GM13977 (cell line): ENCODE data around the gene PRDM12.

ENCODE experiments used
- DNase-seq: peaks from one replicate; pipeline ENCODE4 v3.0.0; 2012; ENCODE audit warnings: low spot score
- in situ Hi-C: fragments of 300-500 bp; cut with MboI; formaldehyde crosslinking; loops from one replicate; pipeline ENCODE4 v1.12.0; 2022; ENCODE audit warnings: low sequenced_read_pairs, low pct_unique_long_range_greater_than_20kb, mixed read lengths, inconsistent platforms; ENCODE audit not compliant: unreplicated experiment
- TF ChIP-seq, protein P1 (sequence below): IDR thresholded peaks from 2 replicates; pipeline ENCODE4 v1.5.1; 2012; ENCODE audit warnings: mild to moderate bottlenecking, control low read depth; ENCODE audit not compliant: insufficient read depth; ENCODE audit errors: extremely low read depth, missing control alignments

The PRDM12 gene

DNA sequence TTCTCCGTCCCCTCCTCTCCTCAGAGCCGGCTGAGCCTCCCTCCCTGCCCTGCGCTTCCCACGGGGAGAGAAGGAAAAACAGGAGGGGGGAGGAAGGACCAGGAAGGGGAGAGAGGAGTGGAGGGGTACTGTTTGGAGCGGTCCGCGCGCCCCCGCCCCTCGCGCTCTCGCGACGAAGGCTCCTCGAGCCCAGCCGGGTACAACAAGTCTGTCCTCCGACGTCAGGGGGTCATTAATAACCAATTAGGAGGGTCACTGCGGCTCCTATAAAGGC is 480 bp upstream of the PRDM12 start:
- DNase-seq: no peak
- TF ChIP-seq, protein P1, sequence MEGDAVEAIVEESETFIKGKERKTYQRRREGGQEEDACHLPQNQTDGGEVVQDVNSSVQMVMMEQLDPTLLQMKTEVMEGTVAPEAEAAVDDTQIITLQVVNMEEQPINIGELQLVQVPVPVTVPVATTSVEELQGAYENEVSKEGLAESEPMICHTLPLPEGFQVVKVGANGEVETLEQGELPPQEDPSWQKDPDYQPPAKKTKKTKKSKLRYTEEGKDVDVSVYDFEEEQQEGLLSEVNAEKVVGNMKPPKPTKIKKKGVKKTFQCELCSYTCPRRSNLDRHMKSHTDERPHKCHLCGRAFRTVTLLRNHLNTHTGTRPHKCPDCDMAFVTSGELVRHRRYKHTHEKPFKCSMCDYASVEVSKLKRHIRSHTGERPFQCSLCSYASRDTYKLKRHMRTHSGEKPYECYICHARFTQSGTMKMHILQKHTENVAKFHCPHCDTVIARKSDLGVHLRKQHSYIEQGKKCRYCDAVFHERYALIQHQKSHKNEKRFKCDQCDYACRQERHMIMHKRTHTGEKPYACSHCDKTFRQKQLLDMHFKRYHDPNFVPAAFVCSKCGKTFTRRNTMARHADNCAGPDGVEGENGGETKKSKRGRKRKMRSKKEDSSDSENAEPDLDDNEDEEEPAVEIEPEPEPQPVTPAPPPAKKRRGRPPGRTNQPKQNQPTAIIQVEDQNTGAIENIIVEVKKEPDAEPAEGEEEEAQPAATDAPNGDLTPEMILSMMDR: no peak
- in situ Hi-C loops: no loop called here

DNA sequence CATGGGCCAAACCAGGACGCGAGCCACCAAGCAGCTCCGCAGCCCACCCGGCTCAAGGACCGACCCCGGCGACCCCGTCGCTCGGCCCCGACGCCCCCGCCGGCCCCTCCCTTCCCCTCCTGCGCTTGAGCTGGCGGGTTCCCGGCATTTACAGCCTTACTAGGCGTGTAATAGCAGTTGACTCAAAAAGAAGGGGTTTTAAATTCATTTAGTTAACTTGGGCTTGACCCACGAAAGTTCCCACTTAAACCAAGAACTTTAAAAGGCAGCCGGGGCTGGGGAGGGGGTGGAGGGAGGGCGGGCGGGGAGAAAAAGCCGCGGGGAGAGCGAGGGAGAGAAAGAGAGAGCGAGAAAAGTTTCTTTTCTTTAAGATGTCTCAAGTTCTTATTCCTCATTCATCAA is 636 bp downstream of the PRDM12 start:
- in situ Hi-C loops: no loop called here
- no peak for DNase-seq
- TF ChIP-seq, protein P1: no peak

DNA sequence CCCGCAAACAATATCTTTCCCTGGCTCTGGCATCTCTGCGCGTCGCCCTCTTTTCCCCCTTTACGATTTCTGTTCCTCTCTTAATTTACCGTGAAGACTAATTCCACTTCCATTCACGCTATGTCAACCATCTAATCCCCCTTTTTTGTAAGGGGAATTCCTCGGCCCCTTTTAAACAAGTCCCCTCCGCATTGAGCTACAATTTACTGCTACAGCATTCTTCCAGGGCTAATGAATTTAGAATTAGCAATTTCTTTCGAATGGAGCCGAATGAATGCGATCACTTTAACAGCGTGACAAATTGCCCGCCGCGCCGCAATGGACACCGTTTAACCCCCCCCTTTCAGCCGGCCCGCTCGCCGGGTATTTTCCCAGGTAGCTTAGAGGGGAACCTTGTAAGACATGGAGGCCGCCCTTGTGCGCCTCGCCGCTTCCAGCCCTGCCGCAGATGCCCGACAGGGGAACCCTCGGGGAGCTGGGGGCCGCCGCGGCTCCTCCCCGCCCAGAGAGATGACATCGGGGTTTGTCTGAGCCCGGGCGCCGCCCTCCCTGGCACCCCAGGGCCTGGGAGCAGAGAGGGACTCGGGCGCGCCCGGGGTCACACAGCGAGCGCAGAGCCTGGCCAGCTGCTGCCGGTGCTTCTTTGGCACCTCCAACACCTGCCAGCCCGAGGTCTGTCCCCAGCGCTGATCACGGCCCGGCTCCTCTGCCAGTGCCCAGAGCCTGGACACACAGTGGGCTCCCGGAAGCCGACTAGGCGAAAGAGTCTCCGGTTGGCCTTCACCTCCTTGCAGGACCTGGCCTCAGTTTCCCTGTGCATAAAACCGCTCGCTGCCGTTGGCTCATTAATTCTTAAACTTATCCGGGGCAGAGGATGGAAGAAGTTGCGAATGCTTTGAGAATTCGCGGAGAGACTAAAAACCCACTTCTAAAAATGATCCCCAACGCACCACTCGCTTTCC is 1.3 kb downstream of the PRDM12 start:
- DNase-seq: peak; percentile 55
- TF ChIP-seq, protein P1: no peak
- in situ Hi-C loops: no loop called here

DNA sequence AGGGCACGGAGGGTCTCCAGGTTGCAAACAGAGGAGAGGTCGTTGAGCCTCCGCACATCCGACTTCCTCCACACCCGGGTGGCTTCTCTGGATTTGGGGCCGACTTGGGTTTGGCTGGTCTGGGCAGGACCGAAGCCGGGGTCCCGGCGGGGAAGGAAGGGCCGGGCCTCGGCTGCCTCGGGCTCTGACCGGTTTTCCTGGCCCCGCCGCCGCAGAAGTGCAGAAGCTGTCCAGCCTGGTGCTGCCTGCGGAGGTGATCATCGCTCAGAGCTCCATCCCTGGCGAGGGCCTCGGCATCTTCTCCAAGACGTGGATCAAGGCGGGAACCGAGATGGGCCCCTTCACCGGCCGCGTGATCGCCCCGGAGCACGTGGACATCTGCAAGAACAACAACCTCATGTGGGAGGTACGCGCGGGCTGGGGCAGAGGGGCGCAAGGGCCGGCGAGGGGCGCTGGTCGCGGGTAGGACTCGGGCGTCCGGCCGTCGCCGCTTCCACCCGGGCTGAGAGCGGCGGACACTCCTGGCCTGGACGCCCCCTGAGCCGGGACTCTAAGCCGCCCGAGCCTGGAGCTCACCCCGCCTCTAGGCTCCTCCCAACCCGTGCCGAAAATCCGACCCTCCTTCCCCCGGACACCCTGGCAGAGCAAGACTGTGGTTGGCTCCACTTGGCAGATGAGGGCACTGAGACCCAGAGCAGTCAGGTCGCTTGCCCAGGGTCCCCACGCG is 2.2 kb downstream of the PRDM12 start:
- in situ Hi-C loops: no loop called here
- TF ChIP-seq, protein P1: no peak
- no peak for DNase-seq

DNA sequence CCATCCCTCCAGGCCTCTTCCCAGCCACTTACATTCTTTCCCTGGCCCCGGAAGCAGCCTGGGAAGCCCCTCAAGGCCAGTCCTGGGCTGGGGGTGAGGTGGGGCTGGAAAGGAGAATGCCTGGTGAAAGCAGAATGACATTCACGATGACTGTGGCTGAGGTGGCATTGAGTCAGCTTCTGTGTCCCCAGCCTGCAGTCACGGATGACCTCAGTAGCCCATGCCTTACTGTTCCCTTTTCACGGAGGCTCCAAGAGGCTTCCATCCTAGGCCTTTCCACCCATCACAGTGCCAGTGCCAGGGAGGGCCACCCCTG is 2.7 kb downstream of the PRDM12 start:
- TF ChIP-seq, protein P1: no peak
- DNase-seq: no peak
- in situ Hi-C loops: no loop called here

DNA sequence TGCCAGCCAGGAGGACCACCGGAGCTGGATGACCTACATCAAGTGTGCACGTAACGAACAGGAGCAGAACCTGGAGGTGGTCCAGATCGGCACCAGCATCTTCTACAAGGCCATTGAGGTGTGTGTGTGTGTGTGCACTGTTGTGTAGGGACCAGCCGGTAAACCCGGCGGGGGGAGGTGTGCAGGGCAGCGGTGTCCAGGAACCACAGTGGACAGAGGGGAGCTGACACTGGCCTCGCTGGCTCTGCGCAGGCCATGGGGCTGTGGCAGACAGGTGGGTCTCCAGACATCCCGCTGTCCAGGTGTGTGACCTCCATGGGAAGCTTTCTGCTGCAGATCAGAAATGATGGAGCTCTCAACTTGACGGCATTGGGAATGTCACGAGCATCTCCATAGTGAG is 3.8 kb downstream of the PRDM12 start:
- DNase-seq: no peak
- TF ChIP-seq, protein P1: no peak
- in situ Hi-C loops: no loop called here
